ENCODE measurements around the gene DRG2. TPM values are rescaled to one million over a fixed set of nuclear protein-coding genes. Genes with fewer than 3 reads are reported as not detected.

DRG2 gene
- total and polyA plus RNA-seq, 2 of the 13 experiments (the other 11 are each of a cell fraction or from before 2014, with no cell fraction given), result 20.1 to 26.6 TPM

- DNase-seq (ENCODE audit: low spot score) (no peak), ATAC-seq (no peak), FAIRE-seq (no peak)
- no peaks in the 10 kb centered on the region for H3K9me3 ChIP-seq (ENCODE audit: low read length)
- no peak overlapping the region for H3K4me3 ChIP-seq (replicated peaks in 1 of 3; ENCODE audit: insufficient read depth in 1 of 3, low read depth in 2 of 3, low read length in 3 of 3)
- H3K4me2 ChIP-seq (ENCODE audit: low read depth, low read length), result no peak overlapping the region
- H2AFZ ChIP-seq (ENCODE audit: low read length), result no peak overlapping the region
- POLR2A ChIA-PET, result no interaction called here
- in situ Hi-C loops (cut with HindIII; ENCODE audit: extremely low pct_ligation_motif_present, low pct_unique_long_range_greater_than_20kb), result loop anchor here (25.0 kb wide), 1 partner anchor 88 kb away; no protein-coding TSS in a partner anchor
- H3K79me2 ChIP-seq (ENCODE audit: insufficient read depth, low read length), result no peaks in the 10 kb centered on the region
- CTCF ChIA-PET (ENCODE audit: low intra/inter-chr PET ratio, low total read pairs), result no interaction called here
- H3K27ac ChIP-seq (ENCODE audit: extremely low read length, insufficient read depth, low read length), result no peak overlapping the region
- WGBS (ENCODE audit: low lambda C conversion rate), result 95% methylated on average over 9 of the region's 10 CpGs
- H4K20me1 ChIP-seq (ENCODE audit: insufficient read depth, low read length), result no peaks in the 10 kb centered on the region
- TF ChIP-seq ZNF891 (CRISPR knock-in tag; IDR thresholded peaks at IDR 0.05) (no peak), GATAD1 (CRISPR knock-in tag; IDR thresholded peaks at IDR 0.05) (no peak), BCL3 (CRISPR knock-in tag; IDR thresholded peaks at IDR 0.05) (no peak), MTF2 (CRISPR knock-in tag; IDR thresholded peaks at IDR 0.05; ENCODE audit: borderline replicate concordance) (no peak), ZNF280D (CRISPR knock-in tag; IDR thresholded peaks at IDR 0.05) (no peak), ZNF484 (CRISPR knock-in tag; IDR thresholded peaks at IDR 0.05; ENCODE audit: borderline replicate concordance, low read depth) (no peak), REST (IDR thresholded peaks at IDR 0.05; ENCODE audit: borderline replicate concordance in 1 of 2, low read depth in 1 of 2, low read length in 2 of 2) (no peak), ZNF33B (CRISPR knock-in tag; IDR thresholded peaks at IDR 0.05) (no peak), ZKSCAN5 (CRISPR knock-in tag; IDR thresholded peaks at IDR 0.05) (no peak), GLMP (CRISPR knock-in tag; IDR thresholded peaks at IDR 0.05; ENCODE audit: borderline replicate concordance) (no peak), KAT8 (CRISPR knock-in tag; IDR thresholded peaks at IDR 0.05) (no peak)
- no peak overlapping the region for H3K9ac ChIP-seq (ENCODE audit: insufficient read depth, low read depth, low read length)
- H3K27me3 ChIP-seq (ENCODE audit: control insufficient read depth in 1 of 2, insufficient read depth in 2 of 2, low read length in 2 of 2), result no peaks in the 10 kb centered on the region
- BruUV-seq (replicated peaks), result no TSS peak
- peaks cover 19 to 61% of the 10 kb centered on the region in 2 experiments; a peak in 4 of 5 replicates for H3K36me3 ChIP-seq (replicated peaks in 1 of 2; ENCODE audit: control insufficient read depth in 1 of 2, insufficient read depth in 2 of 2, low read length in 2 of 2)
- no peaks in the 10 kb centered on the region for H3K4me1 ChIP-seq (ENCODE audit: insufficient read depth, low read length)
- intact Hi-C loops (cut with micrococcal nuclease; ENCODE audit: unreplicated experiment), result no loop called here
These were observed 12.9 kb downstream of the DRG2 start for GRCh38 chr17:18100616-18101015.

Data from HepG2 (cell line).